Spleen (tissue), 11 donors: ENCODE measurements around the gene TNK2. TPM values are rescaled to one million over a fixed set of nuclear protein-coding genes. Genes with fewer than 3 reads are reported as not detected.

Experiments
- DNase-seq: peaks from one replicate; pipeline ENCODE4 v3.0.0-alpha.2; 2020
- H3K27ac ChIP-seq, 8 donors: fragments of 200-600 bp; sonication (generic) in 7 of 8; 1 replicate in 4 of 8; 2 replicates in 4 of 8; pipeline versions ENCODE4 v1.5.0 to v1.8.0; 2016 to 2021; ENCODE audit warnings: inconsistent platforms in 4 of 8, mild to moderate bottlenecking in 4 of 8, moderate library complexity in 1 of 8
- H3K27me3 ChIP-seq, 7 donors: fragments of 200-600 bp; sonication (generic) in 6 of 7; replicated peaks in 1 of 7; 1 replicate in 4 of 7; 2 replicates in 3 of 7; pipeline versions ENCODE4 v1.5.0 to v1.8.0; 2016 to 2021; ENCODE audit warnings: inconsistent platforms in 3 of 7, mild to moderate bottlenecking in 1 of 7
- H3K36me3 ChIP-seq, 6 donors: fragments of 200-600 bp; sonication (generic) in 5 of 6; 1 replicate in 4 of 6; 2 replicates in 2 of 6; pipeline versions ENCODE4 v1.5.0 to v1.8.0; 2016 to 2021; ENCODE audit warnings: inconsistent platforms in 2 of 6
- H3K4me1 ChIP-seq, 6 donors: fragments of 200-600 bp; sonication (generic) in 5 of 6; 1 replicate in 3 of 6; 2 replicates in 3 of 6; pipeline versions ENCODE4 v1.5.0 to v1.8.0; 2016 to 2021; ENCODE audit warnings: inconsistent platforms in 3 of 6
- H3K4me3 ChIP-seq, 8 donors: fragments of 200-600 bp; sonication (generic) in 7 of 8; 1 replicate in 4 of 8; 2 replicates in 4 of 8; pipeline versions ENCODE4 v1.5.0 to v1.8.0; 2016 to 2021; ENCODE audit warnings: inconsistent platforms in 4 of 8, mild to moderate bottlenecking in 4 of 8, moderate library complexity in 2 of 8
- H3K9me3 ChIP-seq, 8 donors: fragments of 200-600 bp; sonication (generic) in 7 of 8; 1 replicate in 4 of 8; 2 replicates in 4 of 8; pipeline versions ENCODE4 v1.5.0 to v1.8.0; 2016 to 2021; ENCODE audit warnings: inconsistent platforms in 4 of 8
- CTCF ChIP-seq, 11 experiments: fragments of 200-600 bp in 7 of 11; fragments of 450-650 bp in 4 of 11; sonication (generic) in 4 of 11; IDR thresholded peaks in 8 of 11; conservative IDR thresholded peaks in 3 of 11; 1 replicate in 7 of 11; 2 replicates in 4 of 11; pipeline versions ENCODE4 v1.4.0 to v1.8.0; 2016 to 2021; ENCODE audit warnings: antibody characterized with exemption in 11 of 11, inconsistent platforms in 4 of 11, mild to moderate bottlenecking in 1 of 11
- POLR2A ChIP-seq, 3 donors: fragments of 450-650 bp; IDR thresholded peaks; one replicate each; pipeline ENCODE4 v1.5.1; 2017; ENCODE audit warnings: antibody characterized with exemption in 3 of 3, mild to moderate bottlenecking in 1 of 3
- POLR2AphosphoS5 ChIP-seq, 3 donors: sonication (generic); formaldehyde crosslinking; IDR thresholded peaks; one replicate each; pipeline ENCODE4 v1.5.1; 2017; ENCODE audit warnings: antibody characterized with exemption in 3 of 3
- WGBS, 5 donors: extraction: QIAGEN DNeasy Blood & Tissue Kit in 3 of 5; methylation state at CpG; one replicate each; pipeline versions ENCODE4 v1.1.5 to v1.1.7; 2013 to 2018; 5-methylcytosine and 5-hydroxymethylcytosine counted together
- intact Hi-C: fragments of 100-400 bp; cut with DNase I; formaldehyde crosslinking; loops from one replicate; pipeline ENCODE4 v1.15.0; 2023; ENCODE audit warnings: low total_unique reads
- polyA plus RNA-seq, 3 donors: library from polyadenylated mRNA; stranded (reverse); fragments of 200-250 nt; gene quantifications; one replicate each; pipeline ENCODE4 v1.2.1, GENCODE V29; 2013
- total RNA-seq, 7 donors: library from RNA; depleted of rRNA in 3 of 7; stranded (reverse); fragments of >200 nt in 3 of 7; fragmentation: NEBNext Ultra II Directional in 4 of 7; extraction: Animal tissue kit (Norgen Biotek cat#: 25700) in 4 of 7; gene quantifications; one replicate each; pipeline versions ENCODE4 v1.1.0 to v1.2.1, GENCODE V29; 2016 to 2021
- donor health status: healthy with polysubstance abuse.
- donor health status: DM: no; HTN: no; CAD: no; lungs with moderate emphysema.
- donor health status: DM: no; HTN: no; CAD: no.
- donor health status: Bipolar disorder and iron deficiency.
- donor health status: healthy.
- donor health status: DM: no; HTN: no; CAD: no.
- donor health status: DM: yes; HTN: yes; CAD: no.

TNK2 gene
- total and polyA plus RNA-seq, 10 donors = 30.6 to 104 (median 76.2) TPM

GRCh38 chr3:195856410-195857084 is 51.8 kb downstream of the TNK2 start:
- no peak for TF ChIP-seq POLR2A (IDR thresholded peaks at IDR 0.05)
- no peak for TF ChIP-seq CTCF (IDR thresholded peaks at IDR 0.05 in 8 of 11, conservative IDR thresholded peaks at IDR 0.05 in 3 of 11)
- TF ChIP-seq POLR2AphosphoS5 (IDR thresholded peaks at IDR 0.05) = no peak
- Histone ChIP-seq H3K27ac (no peak overlapping the region), H3K4me1 (peaks cover 4 to 10% (median 7%) of the 10 kb centered on the region in 6 donors), H3K36me3 (no peaks in the 10 kb centered on the region), H3K9me3 (no peaks in the 10 kb centered on the region), H3K27me3 (peaks cover 0 to 29% (median 0%) of the 10 kb centered on the region in 7 donors), H3K4me3 (no peak overlapping the region)
- DNase-seq = no peak
- intact Hi-C loops = loop anchor here (10.0 kb wide), 1 partner anchor 148 kb away; no protein-coding TSS in a partner anchor
- 25 to 61% (median 40%) methylated on average over 15 of the region's 15 CpGs for WGBS, 5 donors

- intact Hi-C loops = loop anchor here (10.0 kb wide), 1 partner anchor 149 kb away; no protein-coding TSS in a partner anchor
- TF ChIP-seq POLR2AphosphoS5 (IDR thresholded peaks at IDR 0.05) (no peak), CTCF (IDR thresholded peaks at IDR 0.05 in 8 of 11, conservative IDR thresholded peaks at IDR 0.05 in 3 of 11) (no peak), POLR2A (IDR thresholded peaks at IDR 0.05) (no peak)
- no peak for DNase-seq
- Histone ChIP-seq H3K27ac (no peak overlapping the region), H3K36me3 (no peaks in the 10 kb centered on the region), H3K4me3 (no peak overlapping the region), H3K9me3 (no peaks in the 10 kb centered on the region), H3K4me1 (peaks cover 4 to 17% (median 13%) of the 10 kb centered on the region in 6 donors), H3K27me3 (peaks cover 0 to 35% (median 0%) of the 10 kb centered on the region in 7 donors)
- 75 to 83% (median 79%) methylated on average over 13 of the region's 13 CpGs for WGBS, 5 donors
These were observed 52.6 kb downstream of the TNK2 start for GRCh38 chr3:195855471-195856409.

GRCh38 chr3:195854628-195855294 is 53.6 kb downstream of the TNK2 start:
- no peak overlapping the region for H3K27ac ChIP-seq
- TF ChIP-seq POLR2A (IDR thresholded peaks at IDR 0.05) = no peak
- WGBS, 5 donors = 71 to 82% (median 74%) methylated on average over 9 of the region's 9 CpGs
- no peak overlapping the region for H3K4me3 ChIP-seq
- DNase-seq = no peak
- intact Hi-C loops = loop anchor here (10.0 kb wide), 1 partner anchor 150 kb away; no protein-coding TSS in a partner anchor
- H3K27me3 ChIP-seq = peaks cover 0 to 35% (median 0%) of the 10 kb centered on the region in 7 donors
- peaks cover 4 to 20% (median 14%) of the 10 kb centered on the region in 6 donors for H3K4me1 ChIP-seq
- no peaks in the 10 kb centered on the region for H3K9me3 ChIP-seq
- no peaks in the 10 kb centered on the region for H3K36me3 ChIP-seq

GRCh38 chr3:195853996-195854395 is 54.4 kb downstream of the TNK2 start:
- Histone ChIP-seq H3K9me3 (no peaks in the 10 kb centered on the region), H3K27ac (no peak overlapping the region), H3K4me3 (no peak overlapping the region), H3K4me1 (peaks cover 0 to 12% (median 9%) of the 10 kb centered on the region in 6 donors), H3K27me3 (peaks cover 0 to 35% (median 0%) of the 10 kb centered on the region in 7 donors), H3K36me3 (no peaks in the 10 kb centered on the region)
- TF ChIP-seq CTCF (IDR thresholded peaks at IDR 0.05 in 8 of 11, conservative IDR thresholded peaks at IDR 0.05 in 3 of 11) (no peak), POLR2AphosphoS5 (IDR thresholded peaks at IDR 0.05) (no peak), POLR2A (IDR thresholded peaks at IDR 0.05) (no peak)
- 44 to 70% (median 58%) methylated on average over 14 of the region's 14 CpGs for WGBS, 5 donors
- DNase-seq = no peak
- intact Hi-C loops = loop anchor here (10.0 kb wide), 1 partner anchor 151 kb away; no protein-coding TSS in a partner anchor
